Uterus (tissue), 2 donors: ENCODE measurements around the gene TOMM70.

ENCODE experiments used
- POLR2A ChIP-seq, 2 donors: fragments of 450-650 bp; IDR thresholded peaks; one replicate each; pipeline ENCODE4 v1.6.1; 2016; ENCODE audit warnings: antibody characterized with exemption in 2 of 2, mild to moderate bottlenecking in 1 of 2, moderate library complexity in 1 of 2
- TF ChIP-seq, protein P1 (sequence below), 4 experiments: fragments of 200-600 bp in 2 of 4; fragments of 450-650 bp in 2 of 4; sonication (generic) in 2 of 4; IDR thresholded peaks; one replicate each; pipeline ENCODE4 v1.5.1; 2016 to 2019; ENCODE audit warnings: antibody characterized with exemption in 4 of 4, mild to moderate bottlenecking in 2 of 4, moderate library complexity in 1 of 4

GRCh38 chr3:100437721-100438622, 37.1 kb upstream of the TOMM70 start:
- TF ChIP-seq, protein P1, sequence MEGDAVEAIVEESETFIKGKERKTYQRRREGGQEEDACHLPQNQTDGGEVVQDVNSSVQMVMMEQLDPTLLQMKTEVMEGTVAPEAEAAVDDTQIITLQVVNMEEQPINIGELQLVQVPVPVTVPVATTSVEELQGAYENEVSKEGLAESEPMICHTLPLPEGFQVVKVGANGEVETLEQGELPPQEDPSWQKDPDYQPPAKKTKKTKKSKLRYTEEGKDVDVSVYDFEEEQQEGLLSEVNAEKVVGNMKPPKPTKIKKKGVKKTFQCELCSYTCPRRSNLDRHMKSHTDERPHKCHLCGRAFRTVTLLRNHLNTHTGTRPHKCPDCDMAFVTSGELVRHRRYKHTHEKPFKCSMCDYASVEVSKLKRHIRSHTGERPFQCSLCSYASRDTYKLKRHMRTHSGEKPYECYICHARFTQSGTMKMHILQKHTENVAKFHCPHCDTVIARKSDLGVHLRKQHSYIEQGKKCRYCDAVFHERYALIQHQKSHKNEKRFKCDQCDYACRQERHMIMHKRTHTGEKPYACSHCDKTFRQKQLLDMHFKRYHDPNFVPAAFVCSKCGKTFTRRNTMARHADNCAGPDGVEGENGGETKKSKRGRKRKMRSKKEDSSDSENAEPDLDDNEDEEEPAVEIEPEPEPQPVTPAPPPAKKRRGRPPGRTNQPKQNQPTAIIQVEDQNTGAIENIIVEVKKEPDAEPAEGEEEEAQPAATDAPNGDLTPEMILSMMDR (IDR thresholded peaks at IDR 0.05) = no peak
- TF ChIP-seq POLR2A (IDR thresholded peaks at IDR 0.05) = no peak
